ENCODE results near the gene TPBGL.

DNA sequence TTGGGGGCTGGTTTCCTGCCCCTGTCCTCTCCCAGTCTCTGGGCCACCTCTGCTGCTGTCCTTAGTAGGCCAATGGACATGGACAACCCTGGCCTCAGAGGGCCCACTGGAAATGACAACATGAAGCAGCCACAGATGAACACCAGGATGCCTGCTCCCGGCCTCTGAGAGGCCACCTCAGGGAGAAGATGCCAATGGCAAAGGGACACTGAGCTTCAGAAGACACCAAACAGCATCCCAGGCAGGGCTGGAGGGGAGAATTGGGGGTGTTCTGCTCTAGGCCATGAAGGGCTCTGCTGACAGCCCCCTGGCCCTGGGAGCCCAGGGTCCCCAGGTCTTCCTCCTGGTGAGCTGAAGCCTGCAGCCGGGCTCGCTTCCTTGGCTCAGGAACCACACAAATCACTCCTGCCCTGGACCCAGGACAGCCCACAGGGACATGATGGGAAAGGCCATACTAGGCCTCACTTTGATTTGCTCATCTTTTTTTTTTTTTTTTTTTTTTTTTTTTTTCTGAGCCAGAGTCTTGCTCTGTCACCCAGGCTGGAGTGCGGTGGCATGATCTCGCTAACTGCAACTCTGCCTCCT, 45.3 kb downstream of the TPBGL start:
- TF ChIP-seq, protein P1, sequence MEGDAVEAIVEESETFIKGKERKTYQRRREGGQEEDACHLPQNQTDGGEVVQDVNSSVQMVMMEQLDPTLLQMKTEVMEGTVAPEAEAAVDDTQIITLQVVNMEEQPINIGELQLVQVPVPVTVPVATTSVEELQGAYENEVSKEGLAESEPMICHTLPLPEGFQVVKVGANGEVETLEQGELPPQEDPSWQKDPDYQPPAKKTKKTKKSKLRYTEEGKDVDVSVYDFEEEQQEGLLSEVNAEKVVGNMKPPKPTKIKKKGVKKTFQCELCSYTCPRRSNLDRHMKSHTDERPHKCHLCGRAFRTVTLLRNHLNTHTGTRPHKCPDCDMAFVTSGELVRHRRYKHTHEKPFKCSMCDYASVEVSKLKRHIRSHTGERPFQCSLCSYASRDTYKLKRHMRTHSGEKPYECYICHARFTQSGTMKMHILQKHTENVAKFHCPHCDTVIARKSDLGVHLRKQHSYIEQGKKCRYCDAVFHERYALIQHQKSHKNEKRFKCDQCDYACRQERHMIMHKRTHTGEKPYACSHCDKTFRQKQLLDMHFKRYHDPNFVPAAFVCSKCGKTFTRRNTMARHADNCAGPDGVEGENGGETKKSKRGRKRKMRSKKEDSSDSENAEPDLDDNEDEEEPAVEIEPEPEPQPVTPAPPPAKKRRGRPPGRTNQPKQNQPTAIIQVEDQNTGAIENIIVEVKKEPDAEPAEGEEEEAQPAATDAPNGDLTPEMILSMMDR (IDR thresholded peaks at IDR 0.05) = no peak
- no peak for TF ChIP-seq POLR2A (IDR thresholded peaks at IDR 0.05)
